ENCODE data around the gene RFT1. TPM values are rescaled to one million over a fixed set of nuclear protein-coding genes. Genes with fewer than 3 reads are reported as not detected.

The RFT1 gene
- total and polyA plus RNA-seq, 2 experiments from 2014 or later = 11.3 to 13.3 TPM

DNA sequence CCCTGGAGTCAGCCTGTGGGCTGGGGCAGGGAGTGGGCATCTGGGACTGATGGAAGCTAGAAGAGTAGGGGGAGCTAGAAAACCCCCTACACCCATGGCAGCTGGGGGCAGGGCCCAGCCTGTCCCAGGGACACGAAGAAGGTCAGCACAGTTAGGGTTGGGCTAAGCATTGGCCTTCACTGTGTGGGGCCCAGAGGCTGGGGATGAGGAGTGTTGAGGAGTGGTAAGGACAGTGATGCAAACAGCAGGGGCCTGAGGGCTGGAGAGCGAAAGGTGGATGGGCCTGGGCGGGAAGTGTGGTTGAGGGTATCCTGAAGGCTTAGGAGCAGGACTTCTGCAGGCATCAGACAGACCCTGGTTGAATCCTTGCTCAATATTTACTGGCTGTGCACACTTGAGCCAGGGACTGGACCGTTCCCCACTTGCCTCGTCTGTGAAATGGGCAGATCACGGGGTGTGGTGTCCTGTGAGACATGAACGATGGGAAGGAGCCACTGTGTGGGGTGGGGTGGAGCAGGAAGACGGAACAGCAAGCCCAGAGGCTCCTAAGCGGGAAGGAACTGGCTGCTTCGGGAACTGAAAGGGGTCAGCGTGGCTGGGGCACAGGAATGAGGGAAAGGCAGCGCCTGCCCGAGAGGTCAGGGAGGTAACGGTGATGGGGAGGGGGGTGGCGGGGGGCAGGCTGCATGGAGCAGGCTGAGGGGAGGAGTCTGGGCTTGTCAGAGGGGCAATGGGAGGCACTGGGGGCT, 38.1 kb upstream of the RFT1 start (continued):
- TF ChIP-seq, protein P1, sequence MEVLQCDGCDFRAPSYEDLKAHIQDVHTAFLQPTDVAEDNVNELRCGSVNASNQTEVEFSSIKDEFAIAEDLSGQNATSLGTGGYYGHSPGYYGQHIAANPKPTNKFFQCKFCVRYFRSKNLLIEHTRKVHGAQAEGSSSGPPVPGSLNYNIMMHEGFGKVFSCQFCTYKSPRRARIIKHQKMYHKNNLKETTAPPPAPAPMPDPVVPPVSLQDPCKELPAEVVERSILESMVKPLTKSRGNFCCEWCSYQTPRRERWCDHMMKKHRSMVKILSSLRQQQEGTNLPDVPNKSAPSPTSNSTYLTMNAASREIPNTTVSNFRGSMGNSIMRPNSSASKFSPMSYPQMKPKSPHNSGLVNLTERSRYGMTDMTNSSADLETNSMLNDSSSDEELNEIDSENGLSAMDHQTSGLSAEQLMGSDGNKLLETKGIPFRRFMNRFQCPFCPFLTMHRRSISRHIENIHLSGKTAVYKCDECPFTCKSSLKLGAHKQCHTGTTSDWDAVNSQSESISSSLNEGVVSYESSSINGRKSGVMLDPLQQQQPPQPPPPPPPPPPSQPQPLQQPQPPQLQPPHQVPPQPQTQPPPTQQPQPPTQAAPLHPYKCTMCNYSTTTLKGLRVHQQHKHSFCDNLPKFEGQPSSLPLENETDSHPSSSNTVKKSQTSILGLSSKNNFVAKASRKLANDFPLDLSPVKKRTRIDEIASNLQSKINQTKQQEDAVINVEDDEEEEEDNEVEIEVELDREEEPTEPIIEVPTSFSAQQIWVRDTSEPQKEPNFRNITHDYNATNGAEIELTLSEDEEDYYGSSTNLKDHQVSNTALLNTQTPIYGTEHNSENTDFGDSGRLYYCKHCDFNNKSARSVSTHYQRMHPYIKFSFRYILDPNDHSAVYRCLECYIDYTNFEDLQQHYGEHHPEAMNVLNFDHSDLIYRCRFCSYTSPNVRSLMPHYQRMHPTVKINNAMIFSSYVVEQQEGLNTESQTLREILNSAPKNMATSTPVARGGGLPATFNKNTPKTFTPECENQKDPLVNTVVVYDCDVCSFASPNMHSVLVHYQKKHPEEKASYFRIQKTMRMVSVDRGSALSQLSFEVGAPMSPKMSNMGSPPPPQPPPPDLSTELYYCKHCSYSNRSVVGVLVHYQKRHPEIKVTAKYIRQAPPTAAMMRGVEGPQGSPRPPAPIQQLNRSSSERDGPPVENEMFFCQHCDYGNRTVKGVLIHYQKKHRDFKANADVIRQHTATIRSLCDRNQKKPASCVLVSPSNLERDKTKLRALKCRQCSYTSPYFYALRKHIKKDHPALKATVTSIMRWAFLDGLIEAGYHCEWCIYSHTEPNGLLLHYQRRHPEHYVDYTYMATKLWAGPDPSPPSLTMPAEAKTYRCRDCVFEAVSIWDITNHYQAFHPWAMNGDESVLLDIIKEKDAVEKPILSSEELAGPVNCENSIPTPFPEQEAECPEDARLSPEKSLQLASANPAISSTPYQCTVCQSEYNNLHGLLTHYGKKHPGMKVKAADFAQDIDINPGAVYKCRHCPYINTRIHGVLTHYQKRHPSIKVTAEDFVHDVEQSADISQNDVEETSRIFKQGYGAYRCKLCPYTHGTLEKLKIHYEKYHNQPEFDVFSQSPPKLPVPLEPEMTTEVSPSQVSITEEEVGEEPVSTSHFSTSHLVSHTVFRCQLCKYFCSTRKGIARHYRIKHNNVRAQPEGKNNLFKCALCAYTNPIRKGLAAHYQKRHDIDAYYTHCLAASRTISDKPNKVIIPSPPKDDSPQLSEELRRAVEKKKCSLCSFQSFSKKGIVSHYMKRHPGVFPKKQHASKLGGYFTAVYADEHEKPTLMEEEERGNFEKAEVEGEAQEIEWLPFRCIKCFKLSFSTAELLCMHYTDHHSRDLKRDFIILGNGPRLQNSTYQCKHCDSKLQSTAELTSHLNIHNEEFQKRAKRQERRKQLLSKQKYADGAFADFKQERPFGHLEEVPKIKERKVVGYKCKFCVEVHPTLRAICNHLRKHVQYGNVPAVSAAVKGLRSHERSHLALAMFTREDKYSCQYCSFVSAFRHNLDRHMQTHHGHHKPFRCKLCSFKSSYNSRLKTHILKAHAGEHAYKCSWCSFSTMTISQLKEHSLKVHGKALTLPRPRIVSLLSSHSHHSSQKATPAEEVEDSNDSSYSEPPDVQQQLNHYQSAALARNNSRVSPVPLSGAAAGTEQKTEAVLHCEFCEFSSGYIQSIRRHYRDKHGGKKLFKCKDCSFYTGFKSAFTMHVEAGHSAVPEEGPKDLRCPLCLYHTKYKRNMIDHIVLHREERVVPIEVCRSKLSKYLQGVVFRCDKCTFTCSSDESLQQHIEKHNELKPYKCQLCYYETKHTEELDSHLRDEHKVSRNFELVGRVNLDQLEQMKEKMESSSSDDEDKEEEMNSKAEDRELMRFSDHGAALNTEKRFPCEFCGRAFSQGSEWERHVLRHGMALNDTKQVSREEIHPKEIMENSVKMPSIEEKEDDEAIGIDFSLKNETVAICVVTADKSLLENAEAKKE (CRISPR knock-in tag; IDR thresholded peaks at IDR 0.05) = no peak
- no peak for TF ChIP-seq POLR2AphosphoS5 (IDR thresholded peaks at IDR 0.05; ENCODE audit: low read depth)
- no peak for TF ChIP-seq ZNF114 (CRISPR knock-in tag; IDR thresholded peaks at IDR 0.05)
- no peak for TF ChIP-seq NANOG (IDR thresholded peaks at IDR 0.05; ENCODE audit: borderline replicate concordance)
- TF ChIP-seq STAT1 (IDR thresholded peaks at IDR 0.05; ENCODE audit: unreplicated experiment) = no peak

- no peaks in the 10 kb centered on the region for H3F3A ChIP-seq (replicated peaks; ENCODE audit: low read depth)
- H3K4me3 ChIP-seq = no peak overlapping the region
- peaks cover 9% of the 10 kb centered on the region; the same call in 1 of the 2 replicates for H3K79me2 ChIP-seq (replicated peaks; ENCODE audit: insufficient read depth)
- H2AFZ ChIP-seq = no peak overlapping the region
- H3K4me1 ChIP-seq (ENCODE audit: insufficient read depth) = peaks cover 18% of the 10 kb centered on the region
- H3K36me3 Mint-ChIP-seq (ENCODE audit: low read depth) = no peaks in the 10 kb centered on the region; the same call in 2 of the 3 replicates
- DNase-seq (ENCODE audit: low spot score) (no peak), ATAC-seq (no peak)
- no peaks in the 10 kb centered on the region for H3K36me3 ChIP-seq (ENCODE audit: insufficient read depth)
- no peak overlapping the region for H3K27ac Mint-ChIP-seq
- H4K20me1 ChIP-seq (replicated peaks; ENCODE audit: insufficient read depth) = peaks cover 7% of the 10 kb centered on the region
- H3K9me2 ChIP-seq (ENCODE audit: insufficient read depth) = no peaks in the 10 kb centered on the region
- H3K4me3 Mint-ChIP-seq = no peak overlapping the region
- no peaks in the 10 kb centered on the region for H3K27me3 ChIP-seq (ENCODE audit: insufficient read depth)
- no peak overlapping the region for H3K4me2 ChIP-seq
- no peaks in the 10 kb centered on the region; the same call in 2 of the 3 replicates for H3K9me3 Mint-ChIP-seq
- H3K27me3 Mint-ChIP-seq (ENCODE audit: insufficient read depth, low read depth, poor library complexity) = peaks cover 12% of the 10 kb centered on the region
- no peak overlapping the region for H3K27ac ChIP-seq (ENCODE audit: low read depth)
- H3K4me1 Mint-ChIP-seq = peaks cover 55% of the 10 kb centered on the region
- TF ChIP-seq, protein P2, sequence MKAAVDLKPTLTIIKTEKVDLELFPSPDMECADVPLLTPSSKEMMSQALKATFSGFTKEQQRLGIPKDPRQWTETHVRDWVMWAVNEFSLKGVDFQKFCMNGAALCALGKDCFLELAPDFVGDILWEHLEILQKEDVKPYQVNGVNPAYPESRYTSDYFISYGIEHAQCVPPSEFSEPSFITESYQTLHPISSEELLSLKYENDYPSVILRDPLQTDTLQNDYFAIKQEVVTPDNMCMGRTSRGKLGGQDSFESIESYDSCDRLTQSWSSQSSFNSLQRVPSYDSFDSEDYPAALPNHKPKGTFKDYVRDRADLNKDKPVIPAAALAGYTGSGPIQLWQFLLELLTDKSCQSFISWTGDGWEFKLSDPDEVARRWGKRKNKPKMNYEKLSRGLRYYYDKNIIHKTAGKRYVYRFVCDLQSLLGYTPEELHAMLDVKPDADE (IDR thresholded peaks at IDR 0.05) = no peak
- TF ChIP-seq REST (IDR thresholded peaks at IDR 0.05; ENCODE audit: unreplicated experiment) (no peak), POLR2AphosphoS5 (IDR thresholded peaks at IDR 0.05; ENCODE audit: low read depth) (no peak), STAT1 (IDR thresholded peaks at IDR 0.05; ENCODE audit: unreplicated experiment) (no peak), ZNF114 (CRISPR knock-in tag; IDR thresholded peaks at IDR 0.05) (no peak)
- TF ChIP-seq, protein P3, sequence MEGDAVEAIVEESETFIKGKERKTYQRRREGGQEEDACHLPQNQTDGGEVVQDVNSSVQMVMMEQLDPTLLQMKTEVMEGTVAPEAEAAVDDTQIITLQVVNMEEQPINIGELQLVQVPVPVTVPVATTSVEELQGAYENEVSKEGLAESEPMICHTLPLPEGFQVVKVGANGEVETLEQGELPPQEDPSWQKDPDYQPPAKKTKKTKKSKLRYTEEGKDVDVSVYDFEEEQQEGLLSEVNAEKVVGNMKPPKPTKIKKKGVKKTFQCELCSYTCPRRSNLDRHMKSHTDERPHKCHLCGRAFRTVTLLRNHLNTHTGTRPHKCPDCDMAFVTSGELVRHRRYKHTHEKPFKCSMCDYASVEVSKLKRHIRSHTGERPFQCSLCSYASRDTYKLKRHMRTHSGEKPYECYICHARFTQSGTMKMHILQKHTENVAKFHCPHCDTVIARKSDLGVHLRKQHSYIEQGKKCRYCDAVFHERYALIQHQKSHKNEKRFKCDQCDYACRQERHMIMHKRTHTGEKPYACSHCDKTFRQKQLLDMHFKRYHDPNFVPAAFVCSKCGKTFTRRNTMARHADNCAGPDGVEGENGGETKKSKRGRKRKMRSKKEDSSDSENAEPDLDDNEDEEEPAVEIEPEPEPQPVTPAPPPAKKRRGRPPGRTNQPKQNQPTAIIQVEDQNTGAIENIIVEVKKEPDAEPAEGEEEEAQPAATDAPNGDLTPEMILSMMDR (conservative IDR thresholded peaks at IDR 0.05; ENCODE audit: low read depth in 2 of 2) = no peak
Observed at GRCh38 chr3:53167418-53168174, 37.4 kb upstream of the RFT1 start.
